Activated CD4-positive, CD25-positive, alpha-beta regulatory T cell treated with anti-CD3 and anti-CD28 coated beads, Interleukin-2, amount 50 U/mL, for 16 hours (primary cell): ENCODE data around the gene SELENOK.

ENCODE experiments used
- DNase-seq: peaks from one replicate; pipeline ENCODE4 v3.0.0-alpha.2; 2020; ENCODE audit warnings: low read depth, low spot score

Gene SELENOK

DNA sequence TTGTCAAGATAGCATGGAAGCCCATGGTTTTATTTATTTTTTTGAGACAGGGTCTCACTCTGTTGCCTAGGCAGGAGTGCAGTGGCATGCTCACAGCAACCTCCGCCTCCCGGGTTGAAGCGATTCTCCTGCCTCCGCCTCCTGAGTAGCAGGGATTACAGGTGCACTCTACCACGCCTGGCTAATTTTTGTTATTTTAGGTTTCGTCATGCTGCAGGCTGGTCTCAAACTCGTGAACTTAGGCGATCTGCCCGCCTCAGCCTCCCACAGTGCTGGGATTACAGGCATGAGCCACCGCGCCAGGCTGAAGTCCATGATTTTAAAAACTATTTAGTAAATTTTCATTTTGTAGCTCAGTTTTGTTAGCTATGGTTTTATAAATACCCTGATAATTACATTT is 7.0 kb downstream of the SELENOK start:
- DNase-seq = no peak

GRCh38 chr3:53883008-53883407 is 8.7 kb downstream of the SELENOK start:
- DNase-seq = no peak

DNA sequence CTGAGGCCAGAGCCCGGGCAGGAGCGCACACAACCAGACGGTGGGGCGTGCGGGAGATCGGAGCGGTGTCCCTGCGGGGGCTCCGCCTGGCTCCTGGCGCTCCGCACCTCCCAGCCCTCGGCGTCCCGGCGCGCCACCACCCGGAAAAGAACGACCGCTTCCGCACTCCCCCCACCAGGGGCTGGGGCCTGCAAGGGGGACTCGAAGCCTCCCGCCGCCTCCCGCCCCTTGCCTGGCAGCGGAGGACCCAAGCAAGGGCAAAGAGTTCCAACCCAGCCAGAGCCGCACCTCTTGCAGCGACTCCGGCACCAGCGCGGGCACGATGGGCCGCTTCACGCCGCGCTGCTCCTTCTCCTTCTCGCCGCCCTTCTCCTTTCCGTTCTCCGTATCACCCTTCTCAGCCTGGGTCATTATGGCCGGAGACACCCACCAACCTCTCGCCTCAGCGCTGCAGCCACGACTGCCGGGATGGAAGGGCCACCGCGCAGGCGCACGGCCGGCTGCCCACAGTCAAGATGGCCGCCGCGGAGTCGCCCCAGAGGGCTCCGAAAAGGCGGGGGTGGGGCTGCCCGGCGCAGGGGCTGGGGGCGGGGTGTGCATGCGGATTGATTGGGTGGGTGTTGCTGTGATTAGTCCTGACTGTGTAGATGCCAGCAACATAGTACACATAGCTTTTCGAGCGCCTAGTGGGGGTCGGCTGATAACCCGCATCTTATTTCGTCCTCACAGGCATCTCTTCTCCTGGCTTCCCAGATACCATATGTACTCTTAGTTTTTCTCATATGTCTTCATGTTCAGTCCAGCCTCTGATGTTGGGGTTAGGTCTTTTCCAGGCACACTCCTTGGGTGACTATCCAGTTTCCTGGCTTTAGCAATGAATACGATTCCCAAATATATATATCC is 9.7 kb downstream of the SELENOK start, which contains the start of gene ACTR8:
Gene ACTR8 (minus strand): TSS at position 462 of the 903 bp plus-strand sequence. CDS start 51 bp downstream, at position 411.
- peak; percentile 68 for DNase-seq

- no peak for DNase-seq
Observed at GRCh38 chr3:53880396-53881345, 11.0 kb downstream of the SELENOK start.

DNA sequence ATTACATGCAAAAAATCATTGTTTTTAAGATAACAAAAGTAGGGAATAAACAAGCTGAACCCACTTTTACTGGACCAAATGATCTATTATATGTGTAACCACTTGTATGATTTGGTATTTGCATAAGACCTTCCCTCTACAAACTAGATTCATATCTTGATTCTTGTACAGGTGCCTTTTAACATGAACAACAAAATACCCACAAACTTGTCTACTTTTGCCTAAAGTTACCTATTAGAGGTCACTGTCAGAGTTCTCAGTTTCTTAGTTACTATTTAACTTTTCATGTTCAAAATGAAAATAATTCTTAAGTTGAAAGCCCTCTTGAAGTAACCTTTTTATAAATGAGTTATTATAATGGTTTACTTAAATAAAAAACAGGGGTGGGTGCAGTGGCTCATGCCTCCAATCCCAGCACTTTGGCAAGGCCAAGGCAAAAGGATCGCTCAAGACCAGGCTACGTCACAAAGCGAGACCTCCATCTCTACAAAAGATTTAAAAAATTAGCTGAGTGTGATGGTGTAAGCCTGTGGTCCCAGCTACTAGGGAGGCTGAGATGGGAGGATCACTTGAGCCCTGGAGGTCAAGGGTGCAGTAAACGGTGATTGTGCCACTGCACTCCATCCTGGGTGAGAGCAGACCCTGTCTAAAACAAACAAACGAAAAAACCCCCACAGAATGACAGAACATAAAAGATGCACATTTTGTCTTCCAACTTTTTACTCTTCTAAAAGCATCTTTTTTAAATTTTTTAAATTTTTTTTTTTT is 25.7 kb downstream of the SELENOK start:
- DNase-seq = no peak

DNA sequence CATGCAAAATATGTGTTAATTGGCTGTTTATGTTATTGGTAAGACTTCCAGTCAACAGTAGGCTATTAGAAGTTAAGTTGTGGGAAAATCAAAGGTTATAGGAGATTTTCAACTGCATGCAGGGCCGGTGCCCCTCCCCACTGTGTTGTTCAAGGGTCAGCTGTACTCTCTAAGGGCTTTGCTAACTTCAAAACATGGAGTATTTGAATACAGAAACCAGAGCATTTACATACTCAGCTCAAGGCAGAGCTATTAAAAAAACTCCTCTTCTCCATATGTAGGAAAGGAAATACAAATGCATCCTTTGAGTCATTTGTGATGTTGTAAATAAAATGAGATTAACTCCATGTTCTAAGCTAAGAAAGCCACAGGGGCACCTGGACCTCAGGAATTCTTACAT is 28.5 kb downstream of the SELENOK start:
- no peak for DNase-seq

DNA sequence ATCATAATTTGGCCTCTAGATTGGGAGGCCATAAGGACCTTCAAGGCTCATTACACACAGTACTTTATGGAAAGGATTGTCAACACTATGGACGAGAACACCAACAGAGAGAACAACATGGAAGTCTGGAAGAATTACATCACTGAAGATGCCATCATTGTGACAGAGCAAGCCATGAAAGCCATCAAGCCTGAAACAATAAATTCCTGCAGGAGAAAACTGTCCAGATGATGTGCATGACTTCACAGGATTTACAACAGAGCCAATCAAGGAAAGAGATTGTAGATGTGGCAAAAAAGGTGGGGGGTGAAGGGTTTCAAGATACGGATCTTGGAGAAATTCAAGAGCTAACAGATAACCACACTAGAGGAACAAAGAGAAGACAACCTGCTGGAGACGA is 29.4 kb downstream of the SELENOK start:
- DNase-seq = no peak

GRCh38 chr3:53860196-53860595 is 31.5 kb downstream of the SELENOK start:
- DNase-seq = no peak

DNA sequence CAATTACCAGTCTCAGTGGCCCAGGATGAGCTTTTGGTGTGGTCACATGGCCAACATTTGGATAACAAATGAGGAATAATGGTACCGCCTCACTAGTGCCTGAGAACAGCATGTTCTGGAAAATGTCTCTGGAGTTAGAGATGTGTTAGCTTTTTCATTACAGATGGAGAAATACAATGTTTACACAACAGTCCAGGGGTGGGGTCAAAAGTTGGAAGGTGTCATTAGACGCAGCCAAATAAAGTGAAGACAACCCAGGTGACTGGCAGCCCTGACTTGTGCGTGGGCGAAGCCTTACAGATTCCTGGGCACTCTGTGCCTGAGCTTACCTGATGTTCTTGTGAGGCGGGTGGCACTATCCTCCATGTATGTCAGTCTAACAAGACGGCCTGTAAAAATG is 32.5 kb downstream of the SELENOK start:
- no peak for DNase-seq

GRCh38 chr3:53858096-53858741 is 33.4 kb downstream of the SELENOK start:
- no peak for DNase-seq

DNA sequence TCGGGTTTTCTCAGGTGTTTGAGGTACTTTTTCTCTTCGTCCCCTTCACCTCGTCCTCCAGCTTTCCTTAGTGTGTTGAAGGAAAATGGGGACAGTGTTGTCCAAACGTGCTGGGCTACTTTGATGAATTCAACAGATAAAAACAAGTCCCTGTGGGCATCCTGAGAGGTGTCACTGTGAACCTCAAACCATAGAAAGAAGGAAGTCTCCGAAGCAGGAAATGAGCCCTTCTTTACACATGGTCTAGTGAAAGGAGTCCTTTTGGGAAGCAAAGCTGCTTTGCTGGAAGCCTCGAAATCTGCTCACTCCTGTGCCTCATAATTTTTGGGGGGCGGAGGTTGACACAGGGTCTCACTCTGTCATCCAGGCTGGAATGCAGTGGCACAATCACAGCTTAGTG is 34.7 kb downstream of the SELENOK start:
- DNase-seq = no peak

- DNase-seq = no peak
Observed at GRCh38 chr3:53850895-53851294, 40.8 kb downstream of the SELENOK start.

- no peak for DNase-seq
Observed at GRCh38 chr3:53849916-53850315, 41.7 kb downstream of the SELENOK start.

GRCh38 chr3:53846851-53847155 is 44.9 kb downstream of the SELENOK start:
- DNase-seq = no peak

GRCh38 chr3:53846134-53846850 is 45.4 kb downstream of the SELENOK start, which contains the start of the genes CHDH and IL17RB:
Gene CHDH, minus strand, starts transcription at chr3:53846419. Its CDS starts 22,411 bp downstream, at chr3:53824008.
Gene IL17RB, plus strand, starts transcription at chr3:53846568. Its CDS starts 21 bp downstream, at chr3:53846589.
- no peak for DNase-seq

- no peak for DNase-seq
Observed at GRCh38 chr3:53845881-53846133, 45.9 kb downstream of the SELENOK start.

DNA sequence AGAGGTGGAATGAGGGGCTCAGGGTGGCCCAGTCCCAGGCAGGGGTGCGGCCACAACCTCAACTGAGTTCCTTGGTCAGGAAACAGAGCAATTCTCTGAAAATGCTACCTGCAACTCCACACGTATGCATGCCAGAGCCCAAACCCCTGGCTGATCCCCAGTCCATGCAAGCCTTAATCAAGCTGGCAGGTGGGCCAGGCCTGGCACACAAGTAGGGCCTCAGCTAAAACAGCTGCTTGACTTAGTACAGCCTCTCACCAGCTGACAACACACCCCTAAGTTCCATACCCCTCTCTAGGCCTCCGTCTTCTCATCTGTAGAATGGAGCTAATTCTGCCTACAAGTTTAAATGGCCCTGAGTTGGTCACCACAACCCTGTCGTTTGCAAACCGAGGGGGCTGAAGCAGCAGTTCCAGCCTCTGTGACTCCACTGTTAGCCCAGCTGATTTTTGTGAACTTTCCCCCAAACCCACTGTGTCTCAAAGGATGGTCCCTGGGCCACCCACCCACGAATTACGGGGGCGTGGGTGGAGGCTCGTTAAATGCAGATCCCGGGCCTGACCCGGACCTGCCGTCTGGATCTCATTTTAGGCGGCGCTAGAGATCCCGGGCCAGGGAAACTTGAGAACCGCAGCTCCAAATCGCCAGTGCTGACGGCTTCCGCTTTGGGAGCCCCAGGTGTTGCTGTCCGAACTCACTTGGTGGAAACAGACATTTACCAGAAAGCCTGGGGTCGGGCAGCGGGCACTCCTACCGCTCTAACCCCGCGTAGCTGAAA is 46.4 kb downstream of the SELENOK start:
- no peak for DNase-seq

DNA sequence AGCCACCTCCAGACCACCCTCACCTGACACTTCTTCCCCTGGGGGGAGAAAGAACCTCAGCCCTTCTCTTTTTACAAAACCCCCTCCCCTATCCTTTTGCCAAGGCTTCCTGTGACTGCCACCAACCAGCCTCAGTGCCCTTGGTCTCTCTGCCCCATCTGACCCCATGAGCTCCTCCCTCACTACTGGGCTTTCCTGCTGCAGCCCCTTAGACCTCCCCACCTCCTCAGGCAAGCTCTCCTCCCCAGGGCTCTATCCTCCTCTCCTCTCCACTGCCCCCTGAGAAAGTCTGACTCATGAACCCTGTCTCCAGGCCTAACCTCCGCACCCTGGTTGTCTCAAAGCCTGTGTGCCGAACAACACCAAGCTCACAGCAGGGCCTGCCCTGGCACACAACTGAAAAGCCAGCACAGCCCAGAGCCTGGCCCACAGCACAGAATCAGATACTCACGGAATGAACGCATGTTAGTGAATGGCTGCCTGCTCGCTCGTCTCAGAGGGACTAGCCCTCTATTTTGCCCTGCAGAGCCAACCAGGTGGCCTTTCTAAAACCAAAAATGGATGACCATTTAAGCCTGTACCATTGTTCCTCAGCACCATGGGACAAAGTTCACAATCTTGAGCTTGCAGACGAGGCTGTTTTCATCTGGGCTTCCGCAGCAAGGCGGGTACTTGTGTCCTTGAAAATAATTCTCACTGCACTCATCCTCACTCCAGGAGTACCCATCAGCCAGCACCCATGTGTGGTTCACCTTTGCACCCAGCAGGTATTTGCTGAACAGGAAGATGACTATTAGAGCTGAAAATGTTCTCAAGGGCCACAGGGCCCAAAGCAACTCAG is 47.2 kb downstream of the SELENOK start:
- no peak for DNase-seq
